Spinal cord (tissue), 10 donors: ENCODE measurements around the gene APOC1. TPM values are rescaled to one million over a fixed set of nuclear protein-coding genes. Genes with fewer than 3 reads are reported as not detected.
A peak's percentile ranks its signal among the peaks of the same experiment; 100 is the strongest.
"Not testable (repeated sequence)": the region's sequence is repeated elsewhere in the genome, so short reads cannot be mapped to it uniquely, and the experiment has no call there.

Source experiments
- DNase-seq, 6 donors: peaks; one replicate each; pipeline versions ENCODE4 v3.0.0 to v3.0.0-alpha.2; 2013 to 2015; ENCODE audit warnings: low spot score in 6 of 6, low read depth in 4 of 6
- H3K27ac ChIP-seq: one replicate; pipeline ENCODE4 v1.5.1; 2013; ENCODE audit warnings: low read depth, low read length, control low read depth
- H3K27me3 ChIP-seq: one replicate; pipeline ENCODE4 v1.6.1; 2013; ENCODE audit warnings: low read length; ENCODE audit not compliant: control insufficient read depth, insufficient read depth
- H3K36me3 ChIP-seq: one replicate; pipeline ENCODE4 v1.6.1; 2013; ENCODE audit warnings: low read length; ENCODE audit not compliant: control insufficient read depth, insufficient read depth
- H3K4me1 ChIP-seq: one replicate; pipeline ENCODE4 v1.6.1; 2013; ENCODE audit warnings: low read length; ENCODE audit not compliant: control insufficient read depth, insufficient read depth
- H3K4me3 ChIP-seq: one replicate; pipeline ENCODE4 v1.5.1; 2013; ENCODE audit warnings: low read depth, low read length, control low read depth
- H3K9me3 ChIP-seq: one replicate; pipeline ENCODE4 v1.6.1; 2013; ENCODE audit warnings: low read length; ENCODE audit not compliant: control insufficient read depth, insufficient read depth
- WGBS: methylation state at CpG from one replicate; pipeline ENCODE4 v1.1.5; 2013; ENCODE audit warnings: missing lambda C conversion rate; ENCODE audit not compliant: insufficient coverage; 5-methylcytosine and 5-hydroxymethylcytosine counted together
- polyA plus RNA-seq, 2 donors: library from polyadenylated mRNA; unstranded; fragments of 120-200 nt; gene quantifications; one replicate each; pipeline ENCODE4 v1.2.1, GENCODE V29; 2013; ENCODE audit not compliant: insufficient read length in 2 of 2
- total RNA-seq, 2 donors: library from RNA; depleted of rRNA in 1 of 2; stranded (reverse); fragments of 120-200 nt in 1 of 2; fragments of >200 nt in 1 of 2; gene quantifications; one replicate each; pipeline versions ENCODE4 v1.2.3 to v1.2.4, GENCODE V29; 2013 to 2014
- donor health status: healthy.

APOC1 gene
- total and polyA plus RNA-seq, 4 donors, result 28.3 to 103 (median 97.6) TPM

DNA sequence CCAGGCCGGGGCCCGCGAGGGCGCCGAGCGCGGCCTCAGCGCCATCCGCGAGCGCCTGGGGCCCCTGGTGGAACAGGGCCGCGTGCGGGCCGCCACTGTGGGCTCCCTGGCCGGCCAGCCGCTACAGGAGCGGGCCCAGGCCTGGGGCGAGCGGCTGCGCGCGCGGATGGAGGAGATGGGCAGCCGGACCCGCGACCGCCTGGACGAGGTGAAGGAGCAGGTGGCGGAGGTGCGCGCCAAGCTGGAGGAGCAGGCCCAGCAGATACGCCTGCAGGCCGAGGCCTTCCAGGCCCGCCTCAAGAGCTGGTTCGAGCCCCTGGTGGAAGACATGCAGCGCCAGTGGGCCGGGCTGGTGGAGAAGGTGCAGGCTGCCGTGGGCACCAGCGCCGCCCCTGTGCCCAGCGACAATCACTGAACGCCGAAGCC lies 5.6 kb upstream of the APOC1 start:
- peaks cover 21% of the 10 kb centered on the region for H3K36me3 ChIP-seq

DNA sequence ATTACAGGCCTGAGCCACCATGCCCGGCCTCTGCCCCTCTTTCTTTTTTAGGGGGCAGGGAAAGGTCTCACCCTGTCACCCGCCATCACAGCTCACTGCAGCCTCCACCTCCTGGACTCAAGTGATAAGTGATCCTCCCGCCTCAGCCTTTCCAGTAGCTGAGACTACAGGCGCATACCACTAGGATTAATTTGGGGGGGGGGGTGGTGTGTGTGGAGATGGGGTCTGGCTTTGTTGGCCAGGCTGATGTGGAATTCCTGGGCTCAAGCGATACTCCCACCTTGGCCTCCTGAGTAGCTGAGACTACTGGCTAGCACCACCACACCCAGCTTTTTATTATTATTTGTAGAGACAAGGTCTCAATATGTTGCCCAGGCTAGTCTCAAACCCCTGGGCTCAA lies 4.6 kb upstream of the APOC1 start:
- DNase-seq, result no peak
- Histone ChIP-seq H3K27me3 (peaks cover 16% of the 10 kb centered on the region), H3K4me3 (no peak overlapping the region), H3K36me3 (peaks cover 21% of the 10 kb centered on the region), H3K9me3 (no peaks in the 10 kb centered on the region), H3K27ac (no peak overlapping the region), H3K4me1 (peaks cover 72% of the 10 kb centered on the region)
- WGBS, result no CpG with 5 or more reads among the region's 5 CpGs

More for the DNA sequence above, 5.6 kb upstream of the APOC1 start:
- H3K9me3 ChIP-seq, result no peaks in the 10 kb centered on the region
- peaks cover 72% of the 10 kb centered on the region for H3K4me1 ChIP-seq
- peaks cover 14% of the 10 kb centered on the region for H3K27me3 ChIP-seq
- no peak overlapping the region for H3K4me3 ChIP-seq
- DNase-seq, result no peak
- no peak overlapping the region for H3K27ac ChIP-seq
- 94% methylated on average over 44 of the region's 44 CpGs for WGBS

DNA sequence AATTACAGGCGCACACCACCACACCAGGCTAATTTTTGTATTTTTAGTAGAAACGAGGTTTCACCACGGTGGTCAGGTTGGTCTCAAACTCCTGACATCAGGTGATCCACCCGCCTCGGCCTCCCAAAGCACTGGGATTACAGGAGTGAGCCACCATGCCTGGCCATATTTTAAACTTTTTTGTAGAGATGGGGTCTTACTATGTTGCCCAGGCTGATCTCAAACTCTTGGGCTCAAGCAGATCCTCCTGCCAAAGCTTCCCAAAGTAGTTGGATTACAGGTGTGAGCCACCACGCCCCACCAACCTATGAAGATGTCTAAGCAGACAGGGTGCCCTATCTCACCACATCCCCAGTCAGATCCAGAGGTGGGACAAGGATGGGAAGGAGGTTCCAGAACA lies 2.5 kb upstream of the APOC1 start:
- 96% methylated on average over 4 of the region's 6 CpGs for WGBS
- Histone ChIP-seq H3K36me3 (peaks cover 18% of the 10 kb centered on the region), H3K4me1 (peaks cover 58% of the 10 kb centered on the region)
- DNase-seq, H3K4me3 ChIP-seq, H3K27ac ChIP-seq, H3K9me3 ChIP-seq, H3K27me3 ChIP-seq: not testable (repeated sequence)

DNA sequence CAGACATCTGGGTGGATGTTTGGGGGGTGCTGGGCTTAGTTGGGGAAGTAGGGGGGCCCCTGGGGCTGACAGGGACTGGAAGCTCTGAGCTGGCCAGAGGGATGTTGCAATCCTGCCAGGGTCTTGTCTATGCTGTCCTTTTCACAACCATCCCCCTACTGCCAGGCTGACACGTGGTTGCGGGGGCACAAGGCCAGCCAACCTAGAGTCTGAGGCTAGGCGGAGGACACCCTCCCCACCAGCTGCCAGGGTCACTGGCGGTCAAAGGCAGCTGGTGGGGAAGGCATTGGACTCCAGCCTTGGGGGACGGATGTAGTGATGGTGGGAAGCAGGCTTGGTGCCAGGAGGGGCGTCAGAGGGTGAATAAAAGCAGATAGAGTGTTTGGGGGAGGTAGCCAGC lies 1.6 kb upstream of the APOC1 start:
- DNase-seq, result peak in 2 of 6 donors; percentile 9 to 76
- WGBS, result 26% methylated on average over 2 of the region's 6 CpGs
- peaks cover 48% of the 10 kb centered on the region for H3K4me1 ChIP-seq

DNA sequence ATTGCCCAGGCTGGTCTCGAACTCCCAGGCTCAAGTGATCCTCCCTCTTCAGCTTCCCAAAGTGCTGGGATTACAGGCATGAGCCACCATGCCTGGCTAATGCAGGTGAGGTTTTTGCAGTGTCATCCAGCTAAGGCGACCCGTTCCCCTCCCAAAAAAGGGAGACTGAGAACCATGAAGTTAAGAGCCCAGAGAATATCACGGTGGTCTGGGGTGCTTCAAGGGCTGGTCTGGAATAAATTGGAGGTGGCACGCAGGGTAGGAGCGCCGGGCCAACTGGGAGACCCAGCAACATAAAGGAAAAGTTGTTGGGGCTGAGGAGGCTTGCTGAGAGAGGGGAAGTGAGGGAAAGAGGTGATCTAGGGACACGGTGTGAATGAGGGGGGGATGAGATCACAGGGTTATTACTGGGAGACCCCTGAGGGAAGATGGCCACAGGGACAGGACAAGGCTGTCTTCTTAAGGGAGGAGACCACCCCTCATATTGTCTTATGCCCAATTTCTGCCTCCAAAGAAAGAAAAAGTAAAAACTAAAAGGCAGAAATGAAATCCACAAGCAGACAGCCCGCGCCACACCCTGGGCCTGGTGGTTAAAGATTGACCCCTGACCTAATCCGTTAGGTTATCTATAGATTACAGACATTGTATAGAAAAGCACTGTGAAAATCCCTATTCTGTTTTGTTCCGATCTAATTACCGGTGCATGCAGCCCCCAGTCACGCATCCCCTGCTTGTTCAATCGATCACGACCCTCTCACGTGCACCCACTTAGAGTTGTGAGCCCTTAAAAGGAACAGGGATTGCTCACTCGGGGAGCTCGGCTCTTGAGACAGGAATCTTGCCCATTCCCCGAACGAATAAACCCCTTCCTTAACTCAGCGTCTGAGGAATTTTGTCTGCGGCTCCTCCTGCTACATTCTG lies 636 bp upstream of the APOC1 start:
- 60% methylated on average over 18 of the region's 23 CpGs for WGBS
- peaks cover 48% of the 10 kb centered on the region for H3K4me1 ChIP-seq
- H3K36me3 ChIP-seq, H3K9me3 ChIP-seq, H3K4me3 ChIP-seq, H3K27me3 ChIP-seq, H3K27ac ChIP-seq: not testable (repeated sequence)
- peak in 1 of 6 donors; percentile 9 for DNase-seq

More for the DNA sequence above, 1.6 kb upstream of the APOC1 start:
- Histone ChIP-seq H3K27me3 (peaks cover 2% of the 10 kb centered on the region), H3K36me3 (peaks cover 13% of the 10 kb centered on the region), H3K4me3 (no peak overlapping the region), H3K27ac (no peak overlapping the region), H3K9me3 (no peaks in the 10 kb centered on the region)

DNA sequence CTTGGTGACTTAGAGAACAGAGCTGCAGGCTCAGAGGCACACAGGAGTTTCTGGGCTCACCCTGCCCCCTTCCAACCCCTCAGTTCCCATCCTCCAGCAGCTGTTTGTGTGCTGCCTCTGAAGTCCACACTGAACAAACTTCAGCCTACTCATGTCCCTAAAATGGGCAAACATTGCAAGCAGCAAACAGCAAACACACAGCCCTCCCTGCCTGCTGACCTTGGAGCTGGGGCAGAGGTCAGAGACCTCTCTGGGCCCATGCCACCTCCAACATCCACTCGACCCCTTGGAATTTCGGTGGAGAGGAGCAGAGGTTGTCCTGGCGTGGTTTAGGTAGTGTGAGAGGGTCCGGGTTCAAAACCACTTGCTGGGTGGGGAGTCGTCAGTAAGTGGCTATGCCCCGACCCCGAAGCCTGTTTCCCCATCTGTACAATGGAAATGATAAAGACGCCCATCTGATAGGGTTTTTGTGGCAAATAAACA lies 9.9 kb downstream of the APOC1 start:
- 98% methylated on average over 5 of the region's 8 CpGs for WGBS
- Histone ChIP-seq H3K27me3 (no peaks in the 10 kb centered on the region), H3K9me3 (no peaks in the 10 kb centered on the region), H3K4me3 (no peak overlapping the region), H3K27ac (no peak overlapping the region), H3K36me3 (no peaks in the 10 kb centered on the region), H3K4me1 (peaks cover 38% of the 10 kb centered on the region)
- no peak for DNase-seq

DNA sequence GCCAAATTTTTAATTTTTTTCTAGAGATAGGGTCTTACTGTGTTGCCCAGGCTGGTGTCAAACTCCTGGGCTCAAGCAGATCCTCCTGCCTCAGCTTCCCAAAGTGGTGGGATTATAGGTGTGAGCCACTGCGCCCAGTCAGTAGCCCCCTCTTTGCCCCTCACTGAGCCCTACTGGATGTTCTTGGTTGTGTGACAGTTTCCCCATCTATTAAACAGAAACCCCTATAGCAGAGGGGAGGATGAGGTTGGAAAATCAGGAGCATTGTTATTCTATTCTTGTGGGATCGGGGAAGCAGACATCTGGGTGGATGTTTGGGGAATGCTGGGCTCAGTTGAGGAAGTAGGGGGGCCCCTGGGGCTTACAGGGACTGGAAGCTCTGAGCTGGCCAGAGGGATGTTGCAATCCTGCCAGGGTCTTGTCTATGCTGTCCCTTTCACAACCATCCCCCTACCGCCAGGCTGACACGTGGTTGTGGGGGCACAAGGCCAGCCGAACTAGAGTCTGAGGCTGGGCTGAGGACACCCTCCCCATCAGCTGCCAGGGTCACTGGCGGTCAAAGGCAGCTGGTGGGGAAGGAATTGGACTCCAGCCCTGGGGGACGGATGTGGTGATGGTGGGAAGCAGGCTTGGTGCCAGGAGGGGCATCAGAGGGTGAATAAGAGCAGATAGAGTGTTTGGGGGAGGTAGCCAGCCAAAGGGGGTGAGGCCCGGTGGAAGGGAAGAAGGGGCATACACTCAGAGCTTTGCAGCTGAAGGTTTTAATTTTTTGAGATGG lies 10.9 kb downstream of the APOC1 start:
- H3K27ac ChIP-seq, result peak overlapping the region; percentile 40
- peak in 2 of 6 donors; percentile 26 to 78 for DNase-seq
- 16% methylated on average over 7 of the region's 8 CpGs for WGBS

DNA sequence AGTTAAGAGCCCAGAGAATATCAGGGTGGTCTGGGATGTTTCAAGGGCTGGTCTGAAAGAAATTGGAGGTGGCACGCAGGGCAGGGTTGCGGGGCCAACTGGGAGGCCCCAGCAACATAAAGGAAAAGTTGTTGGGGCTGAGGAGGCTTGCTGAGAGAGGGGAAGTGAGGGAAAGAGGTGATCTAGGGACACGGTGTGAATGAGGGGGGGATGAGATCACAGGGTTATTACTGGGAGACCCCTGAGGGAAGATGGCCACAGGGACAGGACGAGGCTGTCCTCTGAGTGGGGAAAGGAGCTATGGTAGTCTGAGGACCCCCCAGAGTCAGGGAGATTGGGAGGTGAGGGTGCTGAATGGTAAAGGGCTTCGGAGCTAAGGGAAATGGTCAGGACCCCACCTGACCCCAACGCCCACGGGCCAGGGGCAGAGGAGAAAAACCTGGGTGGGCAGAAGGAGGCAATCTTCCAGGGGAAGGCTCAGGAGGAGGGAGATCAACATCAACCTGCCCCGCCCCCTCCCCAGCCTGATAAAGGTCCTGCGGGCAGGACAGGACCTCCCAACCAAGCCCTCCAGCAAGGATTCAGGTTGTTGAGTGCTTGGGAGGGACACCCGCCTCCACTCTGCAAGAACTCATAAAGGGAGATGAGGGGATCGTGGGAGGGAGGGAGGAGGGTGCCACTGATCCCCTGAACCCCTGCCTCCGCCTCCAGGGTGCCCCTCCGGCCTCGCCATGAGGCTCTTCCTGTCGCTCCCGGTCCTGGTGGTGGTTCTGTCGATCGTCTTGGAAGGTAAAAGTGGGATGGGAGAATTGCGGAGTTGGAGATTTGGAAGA lies 12.1 kb downstream of the APOC1 start:
- H3K9me3 ChIP-seq, H3K27me3 ChIP-seq, H3K36me3 ChIP-seq, DNase-seq, H3K4me3 ChIP-seq, H3K27ac ChIP-seq: not testable (repeated sequence)
- 75% methylated on average over 6 of the region's 19 CpGs for WGBS
- H3K4me1 ChIP-seq, result peaks cover 38% of the 10 kb centered on the region

More for the DNA sequence above, 10.9 kb downstream of the APOC1 start:
- Histone ChIP-seq H3K36me3 (no peaks in the 10 kb centered on the region), H3K27me3 (no peaks in the 10 kb centered on the region), H3K9me3 (no peaks in the 10 kb centered on the region), H3K4me3 (no peak overlapping the region), H3K4me1 (peaks cover 38% of the 10 kb centered on the region)

DNA sequence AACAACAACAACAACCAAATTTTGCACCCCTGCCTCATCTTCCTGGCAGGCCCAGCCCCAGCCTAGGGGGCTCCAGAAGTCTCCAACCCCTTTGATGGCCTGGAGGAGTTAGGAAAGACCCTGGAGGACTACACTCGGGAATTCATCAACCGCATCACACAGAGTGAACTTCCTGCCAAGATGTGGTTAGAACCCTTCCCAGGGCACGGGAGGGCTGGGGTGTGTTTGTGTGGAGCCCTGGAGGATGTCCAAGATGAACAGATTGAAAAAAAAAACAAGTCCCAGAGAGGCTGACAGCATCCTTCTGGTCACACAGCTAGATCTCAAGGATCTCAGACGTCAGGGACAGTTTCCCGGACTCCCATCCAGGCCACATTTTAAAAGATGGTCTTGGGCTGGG lies 13.3 kb downstream of the APOC1 start:
- Histone ChIP-seq H3K27ac (no peak overlapping the region), H3K27me3 (no peaks in the 10 kb centered on the region), H3K4me1 (peaks cover 38% of the 10 kb centered on the region), H3K36me3 (no peaks in the 10 kb centered on the region), H3K4me3 (no peak overlapping the region), H3K9me3 (no peaks in the 10 kb centered on the region)
- DNase-seq, result peak in 1 of 6 donors; percentile 29
- 68% methylated on average over 5 of the region's 5 CpGs for WGBS
